Measurements from ENCODE around the gene PBX1. TPM values are rescaled to one million over a fixed set of nuclear protein-coding genes. Genes with fewer than 3 reads are reported as not detected.

Gene PBX1
- total RNA-seq, 3 donors from 2014 or later (not counting 1 experiment from before 2014, with no cell fraction given) = 0.54 to 3.5 (median 1.4) TPM

DNA sequence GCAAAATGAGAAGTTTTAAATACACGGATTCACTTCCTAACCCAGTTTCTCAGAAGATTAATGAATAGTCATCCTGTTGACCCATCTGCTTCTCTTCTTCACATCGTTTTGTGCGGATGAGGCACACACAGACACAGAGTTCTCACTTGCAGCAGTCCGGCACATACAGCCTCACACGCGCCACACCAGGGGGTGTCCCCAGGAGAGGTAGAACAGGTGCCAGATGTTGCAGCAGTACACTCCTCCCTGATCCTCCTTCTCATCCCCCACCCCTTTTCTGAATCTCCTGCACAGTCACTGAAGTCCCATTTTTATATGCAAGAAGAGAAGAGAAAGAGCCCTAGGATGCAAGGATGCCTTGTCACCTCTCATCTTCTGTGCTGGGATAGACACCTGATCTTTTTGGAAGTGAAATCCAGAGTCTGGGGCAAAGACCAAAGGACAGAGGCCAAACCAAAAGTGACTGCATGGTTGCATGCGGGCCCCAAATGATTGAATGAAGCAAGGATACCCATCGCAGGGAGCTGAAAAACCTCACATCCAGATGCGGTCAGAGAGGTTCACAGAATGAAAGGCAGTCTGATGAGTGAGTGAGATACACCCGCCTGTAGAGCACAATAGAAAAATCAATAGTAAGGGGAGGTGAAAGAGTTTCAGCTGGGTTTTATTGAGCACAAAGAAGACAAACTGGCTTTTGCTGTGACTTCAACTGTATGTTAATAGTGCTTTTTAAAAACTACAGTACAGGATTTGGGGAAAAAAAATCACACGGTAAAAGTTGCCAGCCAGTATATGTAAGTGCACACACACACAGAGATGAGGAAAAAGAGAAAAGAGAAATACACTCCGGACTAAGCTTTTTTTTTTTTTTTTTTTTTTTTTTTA lies 28.9 kb downstream of the PBX1 start:
- intact Hi-C loops (cut with micrococcal nuclease) = no loop called here
- ATAC-seq (no peak), DNase-seq (no peak)
- Mint-ChIP-seq H3K4me3 (no peak overlapping the region), H3K27ac (no peak overlapping the region), H3K9me3 (no peaks in the 10 kb centered on the region), H3K36me3 (no peaks in the 10 kb centered on the region), H3K4me1 (no peaks in the 10 kb centered on the region), H3K27me3 (ENCODE audit: low read depth in 2 of 2) (peaks cover 28 to 60% of the 10 kb centered on the region in 2 donors)
- Histone ChIP-seq H3K27ac (ENCODE audit: low read length) (no peak overlapping the region), H3K36me3 (ENCODE audit: control insufficient read depth, insufficient read depth, low read length) (no peaks in the 10 kb centered on the region), H3K4me3 (ENCODE audit: low read length) (no peak overlapping the region), H3K4me1 (ENCODE audit: control insufficient read depth, insufficient read depth, low read length) (no peaks in the 10 kb centered on the region), H3K9me3 (ENCODE audit: control insufficient read depth, insufficient read depth, low read length) (no peaks in the 10 kb centered on the region), H3K27me3 (ENCODE audit: control insufficient read depth, insufficient read depth, low read length) (no peaks in the 10 kb centered on the region)
- TF ChIP-seq, protein P1, sequence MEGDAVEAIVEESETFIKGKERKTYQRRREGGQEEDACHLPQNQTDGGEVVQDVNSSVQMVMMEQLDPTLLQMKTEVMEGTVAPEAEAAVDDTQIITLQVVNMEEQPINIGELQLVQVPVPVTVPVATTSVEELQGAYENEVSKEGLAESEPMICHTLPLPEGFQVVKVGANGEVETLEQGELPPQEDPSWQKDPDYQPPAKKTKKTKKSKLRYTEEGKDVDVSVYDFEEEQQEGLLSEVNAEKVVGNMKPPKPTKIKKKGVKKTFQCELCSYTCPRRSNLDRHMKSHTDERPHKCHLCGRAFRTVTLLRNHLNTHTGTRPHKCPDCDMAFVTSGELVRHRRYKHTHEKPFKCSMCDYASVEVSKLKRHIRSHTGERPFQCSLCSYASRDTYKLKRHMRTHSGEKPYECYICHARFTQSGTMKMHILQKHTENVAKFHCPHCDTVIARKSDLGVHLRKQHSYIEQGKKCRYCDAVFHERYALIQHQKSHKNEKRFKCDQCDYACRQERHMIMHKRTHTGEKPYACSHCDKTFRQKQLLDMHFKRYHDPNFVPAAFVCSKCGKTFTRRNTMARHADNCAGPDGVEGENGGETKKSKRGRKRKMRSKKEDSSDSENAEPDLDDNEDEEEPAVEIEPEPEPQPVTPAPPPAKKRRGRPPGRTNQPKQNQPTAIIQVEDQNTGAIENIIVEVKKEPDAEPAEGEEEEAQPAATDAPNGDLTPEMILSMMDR (IDR thresholded peaks at IDR 0.05) = no peak
- WGBS (ENCODE audit: insufficient coverage) = 84% methylated on average over 10 of the region's 12 CpGs

DNA sequence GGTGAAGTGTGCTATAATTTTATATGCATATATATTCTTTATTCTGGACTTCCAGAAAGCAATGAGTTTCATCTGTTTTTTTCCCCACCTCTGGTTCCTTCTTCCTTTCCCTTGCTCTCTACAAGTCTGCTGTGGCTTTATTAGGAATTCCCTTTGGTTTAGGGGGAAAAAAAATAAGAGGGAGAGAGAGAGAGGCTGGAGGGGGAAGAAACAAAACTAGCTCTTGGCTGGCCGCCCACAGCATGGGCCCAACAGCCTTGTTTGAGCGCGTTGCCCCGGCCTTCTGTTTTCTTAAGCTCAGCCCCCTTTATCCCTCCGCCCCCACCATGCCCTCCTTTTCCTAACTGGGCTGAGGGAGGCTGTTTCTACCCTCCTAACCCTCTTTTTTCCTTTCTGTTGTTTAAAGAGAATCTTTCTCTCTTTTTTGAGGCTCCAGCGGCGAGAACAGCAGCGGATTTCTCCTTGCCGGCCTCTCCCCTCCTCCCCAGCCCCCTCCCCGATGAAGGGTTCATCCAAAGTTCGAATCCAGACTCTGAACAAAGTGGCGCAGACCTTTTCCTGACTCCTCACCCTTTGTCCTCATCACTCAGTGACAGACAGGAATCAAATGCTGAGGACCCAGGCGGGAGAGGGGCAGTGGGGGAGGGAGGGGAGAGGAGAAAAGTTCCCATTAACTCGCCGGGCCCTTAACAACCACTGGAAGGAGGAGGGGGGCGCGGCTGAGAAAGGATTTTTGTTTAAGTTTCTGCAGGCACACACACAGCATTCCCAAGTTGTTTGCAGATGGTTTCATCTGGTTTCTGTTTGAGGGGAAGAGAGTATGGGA lies 29.7 kb downstream of the PBX1 start:
- intact Hi-C loops (cut with micrococcal nuclease) = no loop called here
- Histone ChIP-seq H3K4me3 (ENCODE audit: low read length) (no peak overlapping the region), H3K27me3 (ENCODE audit: control insufficient read depth, insufficient read depth, low read length) (no peaks in the 10 kb centered on the region), H3K27ac (ENCODE audit: low read length) (no peak overlapping the region), H3K4me1 (ENCODE audit: control insufficient read depth, insufficient read depth, low read length) (no peaks in the 10 kb centered on the region), H3K36me3 (ENCODE audit: control insufficient read depth, insufficient read depth, low read length) (no peaks in the 10 kb centered on the region), H3K9me3 (ENCODE audit: control insufficient read depth, insufficient read depth, low read length) (no peaks in the 10 kb centered on the region)
- TF ChIP-seq, protein P1 (IDR thresholded peaks at IDR 0.05) = no peak
- Mint-ChIP-seq H3K4me3 (no peak overlapping the region), H3K27me3 (ENCODE audit: low read depth in 2 of 2) (peaks cover 28 to 56% of the 10 kb centered on the region in 2 donors), H3K27ac (no peak overlapping the region), H3K9me3 (no peaks in the 10 kb centered on the region), H3K4me1 (no peaks in the 10 kb centered on the region), H3K36me3 (no peaks in the 10 kb centered on the region)
- 32% methylated on average over 17 of the region's 17 CpGs for WGBS (ENCODE audit: insufficient coverage)
- ATAC-seq (no peak), DNase-seq (no peak)

DNA sequence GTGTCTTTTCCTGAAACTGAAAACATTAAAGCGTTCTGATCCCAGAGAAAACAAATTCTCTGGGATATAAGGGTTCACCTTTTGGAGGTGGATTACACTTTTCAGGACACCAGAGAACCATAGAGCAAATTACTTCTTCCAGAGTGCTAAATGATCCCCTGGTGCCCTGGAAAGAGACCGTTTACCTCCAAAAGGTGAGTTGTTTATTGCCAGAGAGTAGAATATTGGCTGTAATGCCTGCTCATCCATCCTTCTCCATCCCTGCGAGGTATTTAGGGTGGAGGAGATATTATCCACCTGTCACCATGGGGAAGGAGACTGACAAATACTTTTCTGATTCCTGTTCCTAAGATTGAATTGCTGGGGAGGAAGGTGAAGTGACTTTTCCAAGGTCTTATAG lies 30.4 kb downstream of the PBX1 start:
- Mint-ChIP-seq H3K9me3 (no peaks in the 10 kb centered on the region), H3K4me1 (no peaks in the 10 kb centered on the region), H3K27me3 (ENCODE audit: low read depth in 2 of 2) (peaks cover 28 to 63% of the 10 kb centered on the region in 2 donors), H3K27ac (no peak overlapping the region), H3K36me3 (no peaks in the 10 kb centered on the region), H3K4me3 (no peak overlapping the region)
- Histone ChIP-seq H3K9me3 (ENCODE audit: control insufficient read depth, insufficient read depth, low read length) (no peaks in the 10 kb centered on the region), H3K4me1 (ENCODE audit: control insufficient read depth, insufficient read depth, low read length) (no peaks in the 10 kb centered on the region), H3K27me3 (ENCODE audit: control insufficient read depth, insufficient read depth, low read length) (no peaks in the 10 kb centered on the region), H3K4me3 (ENCODE audit: low read length) (no peak overlapping the region), H3K36me3 (ENCODE audit: control insufficient read depth, insufficient read depth, low read length) (no peaks in the 10 kb centered on the region), H3K27ac (ENCODE audit: low read length) (no peak overlapping the region)
- no peak for ATAC-seq
- intact Hi-C loops (cut with micrococcal nuclease) = no loop called here
- TF ChIP-seq, protein P1 (IDR thresholded peaks at IDR 0.05) = no peak
- WGBS (ENCODE audit: insufficient coverage) = 50% methylated on average over 2 of the region's 3 CpGs
- no peak for DNase-seq
